Ascending aorta (tissue), 2 donors: ENCODE measurements around the gene MLIP. TPM values are rescaled to one million over a fixed set of nuclear protein-coding genes. Genes with fewer than 3 reads are reported as not detected.

Experiments used
- DNase-seq, 2 donors: peaks; one replicate each; pipeline ENCODE4 v3.0.0-alpha.2; 2019; ENCODE audit warnings: low spot score in 2 of 2
- H3K27ac ChIP-seq, 2 donors: fragments of 200-600 bp; sonication (generic); one replicate each; pipeline ENCODE4 v1.5.1; 2016 to 2017; ENCODE audit warnings: mild to moderate bottlenecking in 1 of 2
- H3K27me3 ChIP-seq: fragments of 200-600 bp; sonication (generic); one replicate; pipeline ENCODE4 v1.5.1; 2017
- H3K36me3 ChIP-seq, 2 donors: fragments of 200-600 bp; sonication (generic); one replicate each; pipeline ENCODE4 v1.5.1; 2016
- H3K4me1 ChIP-seq, 2 donors: fragments of 200-600 bp; sonication (generic); one replicate each; pipeline ENCODE4 v1.5.1; 2016 to 2017; ENCODE audit warnings: mild to moderate bottlenecking in 1 of 2
- H3K4me3 ChIP-seq, 2 donors: fragments of 200-600 bp; sonication (generic); one replicate each; pipeline ENCODE4 v1.5.1; 2016 to 2017; ENCODE audit warnings: mild to moderate bottlenecking in 1 of 2
- H3K9me3 ChIP-seq, 2 donors: fragments of 200-600 bp; sonication (generic); one replicate each; pipeline ENCODE4 v1.5.1; 2016
- intact Hi-C: fragments of 100-400 bp; cut with DNase I; formaldehyde crosslinking; loops from one replicate; pipeline ENCODE4 v1.15.1; 2023
- total RNA-seq: library from RNA; depleted of rRNA; stranded (reverse); fragments of >200 nt; gene quantifications from one replicate; pipeline ENCODE4 v1.1.0, GENCODE V29; 2016
- TF ChIP-seq, protein P1 (sequence below), 3 experiments: fragments of 200-600 bp in 2 of 3; fragments of 450-650 bp in 1 of 3; sonication (generic) in 2 of 3; IDR thresholded peaks; one replicate each; pipeline ENCODE4 v1.5.1; 2016 to 2019; ENCODE audit warnings: antibody characterized with exemption in 3 of 3, mild to moderate bottlenecking in 1 of 3, moderate library complexity in 1 of 3

The MLIP gene
- total RNA-seq, 1 donor from 2014 or later, result not detected

DNA sequence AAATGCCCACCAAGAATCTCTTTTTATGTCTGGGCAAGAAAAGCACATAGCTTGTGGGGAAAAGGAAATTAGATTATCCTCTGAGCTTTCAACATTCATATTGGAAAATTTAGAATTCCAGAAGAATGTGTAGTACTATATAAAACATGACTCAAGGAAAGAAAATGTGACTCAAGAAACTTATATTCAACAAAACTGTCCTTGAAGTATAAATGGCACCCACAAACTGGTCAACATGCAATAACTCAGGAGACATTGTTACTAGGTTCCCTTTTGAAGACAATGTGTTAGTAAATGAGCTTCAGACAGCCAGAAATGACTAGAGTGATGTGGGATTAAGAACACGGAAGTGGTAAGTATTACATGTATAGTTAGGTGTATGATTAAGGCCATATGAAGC lies 170.9 kb downstream of the MLIP start:
- H3K9me3 ChIP-seq, result no peaks in the 10 kb centered on the region
- no peak overlapping the region for H3K27ac ChIP-seq
- H3K4me1 ChIP-seq, result no peaks in the 10 kb centered on the region
- no peak overlapping the region for H3K4me3 ChIP-seq
- no peak for DNase-seq
- no peaks in the 10 kb centered on the region for H3K27me3 ChIP-seq
- H3K36me3 ChIP-seq, result no peaks in the 10 kb centered on the region
- intact Hi-C loops, result no loop called here
- TF ChIP-seq, protein P1, sequence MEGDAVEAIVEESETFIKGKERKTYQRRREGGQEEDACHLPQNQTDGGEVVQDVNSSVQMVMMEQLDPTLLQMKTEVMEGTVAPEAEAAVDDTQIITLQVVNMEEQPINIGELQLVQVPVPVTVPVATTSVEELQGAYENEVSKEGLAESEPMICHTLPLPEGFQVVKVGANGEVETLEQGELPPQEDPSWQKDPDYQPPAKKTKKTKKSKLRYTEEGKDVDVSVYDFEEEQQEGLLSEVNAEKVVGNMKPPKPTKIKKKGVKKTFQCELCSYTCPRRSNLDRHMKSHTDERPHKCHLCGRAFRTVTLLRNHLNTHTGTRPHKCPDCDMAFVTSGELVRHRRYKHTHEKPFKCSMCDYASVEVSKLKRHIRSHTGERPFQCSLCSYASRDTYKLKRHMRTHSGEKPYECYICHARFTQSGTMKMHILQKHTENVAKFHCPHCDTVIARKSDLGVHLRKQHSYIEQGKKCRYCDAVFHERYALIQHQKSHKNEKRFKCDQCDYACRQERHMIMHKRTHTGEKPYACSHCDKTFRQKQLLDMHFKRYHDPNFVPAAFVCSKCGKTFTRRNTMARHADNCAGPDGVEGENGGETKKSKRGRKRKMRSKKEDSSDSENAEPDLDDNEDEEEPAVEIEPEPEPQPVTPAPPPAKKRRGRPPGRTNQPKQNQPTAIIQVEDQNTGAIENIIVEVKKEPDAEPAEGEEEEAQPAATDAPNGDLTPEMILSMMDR (IDR thresholded peaks at IDR 0.05), result no peak

DNA sequence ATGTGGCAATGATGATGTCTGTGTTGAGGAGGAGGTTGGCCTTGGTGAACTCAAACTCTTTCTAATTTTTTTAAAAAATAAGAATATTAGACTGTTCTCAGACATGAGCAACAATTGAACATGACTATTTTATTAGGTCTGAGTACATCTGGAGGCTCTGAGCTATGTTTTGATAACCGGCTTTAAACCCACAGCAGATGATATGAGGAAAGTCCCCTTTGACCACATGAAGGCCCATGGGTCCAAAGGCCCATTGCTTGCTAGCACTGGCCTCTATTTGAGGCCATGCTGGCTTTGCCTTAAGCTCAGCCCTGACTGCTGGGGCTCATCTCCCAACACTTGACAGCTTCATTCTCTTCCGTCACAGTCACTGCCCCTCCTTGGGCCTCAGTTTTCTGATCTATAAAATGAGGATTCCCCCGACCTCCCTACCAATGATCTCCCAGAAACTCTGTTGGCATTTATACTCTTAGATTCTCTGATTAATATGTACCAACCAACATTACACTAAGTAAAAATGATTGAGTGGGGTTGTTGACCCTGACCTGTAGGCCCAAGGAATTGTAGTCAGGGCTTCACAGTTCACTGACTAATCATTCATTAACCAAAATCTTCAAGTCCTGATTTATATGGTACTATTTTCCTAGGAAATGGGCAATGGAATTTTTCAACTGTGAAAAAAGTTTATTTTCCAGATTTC lies 173.1 kb downstream of the MLIP start:
- H3K4me3 ChIP-seq, result no peak overlapping the region
- intact Hi-C loops, result no loop called here
- no peaks in the 10 kb centered on the region for H3K4me1 ChIP-seq
- no peaks in the 10 kb centered on the region for H3K36me3 ChIP-seq
- no peak overlapping the region for H3K27ac ChIP-seq
- TF ChIP-seq, protein P1 (IDR thresholded peaks at IDR 0.05), result no peak
- no peaks in the 10 kb centered on the region for H3K9me3 ChIP-seq
- DNase-seq, result no peak
- H3K27me3 ChIP-seq, result no peaks in the 10 kb centered on the region

DNA sequence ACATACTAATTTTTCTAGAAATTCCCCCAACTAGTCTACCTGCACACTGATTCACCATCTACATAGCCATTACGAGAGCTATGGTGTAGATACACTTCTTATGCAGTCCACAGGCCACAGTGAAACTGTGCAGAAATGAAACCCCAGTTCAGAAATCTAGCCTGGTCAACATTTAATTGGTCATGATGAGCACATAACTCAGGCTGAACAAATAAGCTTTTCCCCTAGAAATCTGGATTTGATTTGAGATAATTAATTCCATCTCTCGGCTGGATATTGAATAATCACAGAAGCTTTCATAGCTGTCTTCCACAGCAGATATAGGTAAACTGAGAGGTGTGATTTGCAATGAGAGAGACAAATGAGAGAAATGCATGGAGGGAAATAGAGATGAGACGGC lies 174.4 kb downstream of the MLIP start:
- no peaks in the 10 kb centered on the region for H3K36me3 ChIP-seq
- TF ChIP-seq, protein P1 (IDR thresholded peaks at IDR 0.05), result no peak
- no peak overlapping the region for H3K4me3 ChIP-seq
- no peaks in the 10 kb centered on the region for H3K9me3 ChIP-seq
- no peaks in the 10 kb centered on the region for H3K4me1 ChIP-seq
- no peaks in the 10 kb centered on the region for H3K27me3 ChIP-seq
- intact Hi-C loops, result no loop called here
- H3K27ac ChIP-seq, result no peak overlapping the region
- DNase-seq, result no peak

DNA sequence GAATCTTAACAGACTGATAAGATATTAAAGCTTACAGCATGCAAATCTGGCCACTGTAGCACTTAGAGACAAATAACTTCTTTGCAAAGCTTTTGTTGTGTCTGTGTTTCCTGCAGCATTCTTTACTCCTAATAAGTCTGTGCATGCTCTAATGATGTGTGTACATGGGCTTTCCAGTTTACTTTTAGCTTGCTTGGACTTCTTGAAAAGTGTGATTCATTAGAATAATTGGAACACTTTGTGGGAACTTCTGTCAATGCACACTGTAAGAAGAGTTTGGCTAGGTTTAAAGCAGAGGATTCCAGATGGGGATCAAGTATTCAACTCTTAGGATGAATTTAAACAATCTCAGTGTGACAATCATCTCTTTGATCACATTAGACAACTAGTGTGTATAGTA lies 174.9 kb downstream of the MLIP start:
- Histone ChIP-seq H3K36me3 (no peaks in the 10 kb centered on the region), H3K9me3 (no peaks in the 10 kb centered on the region), H3K4me3 (no peak overlapping the region), H3K27ac (no peak overlapping the region), H3K27me3 (no peaks in the 10 kb centered on the region), H3K4me1 (no peaks in the 10 kb centered on the region)
- TF ChIP-seq, protein P1 (IDR thresholded peaks at IDR 0.05), result no peak
- no peak for DNase-seq
- intact Hi-C loops, result no loop called here

DNA sequence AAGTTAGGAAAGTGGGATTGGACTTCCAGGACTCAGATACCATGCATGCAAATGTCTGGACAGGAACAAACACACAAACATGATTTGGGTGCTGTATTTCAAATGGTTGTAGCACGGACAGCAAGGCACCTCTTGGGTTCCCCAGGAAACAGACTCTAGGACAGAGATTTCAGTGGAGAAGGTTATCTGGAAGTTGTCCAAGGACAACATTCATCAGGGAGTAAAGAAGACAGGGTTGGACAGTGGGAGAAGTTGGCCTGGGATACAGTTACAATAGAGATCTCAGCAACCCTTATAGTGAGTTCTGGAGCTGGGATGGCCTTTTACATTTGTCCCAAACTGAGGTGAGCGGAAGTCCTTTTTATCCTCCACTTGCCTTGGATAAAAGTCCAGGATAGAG lies 177.2 kb downstream of the MLIP start:
- no peak overlapping the region for H3K4me3 ChIP-seq
- no peak for DNase-seq
- intact Hi-C loops, result no loop called here
- no peaks in the 10 kb centered on the region for H3K27me3 ChIP-seq
- TF ChIP-seq, protein P1 (IDR thresholded peaks at IDR 0.05), result no peak
- H3K27ac ChIP-seq, result no peak overlapping the region
- H3K36me3 ChIP-seq, result no peaks in the 10 kb centered on the region
- H3K9me3 ChIP-seq, result no peaks in the 10 kb centered on the region
- no peaks in the 10 kb centered on the region for H3K4me1 ChIP-seq

DNA sequence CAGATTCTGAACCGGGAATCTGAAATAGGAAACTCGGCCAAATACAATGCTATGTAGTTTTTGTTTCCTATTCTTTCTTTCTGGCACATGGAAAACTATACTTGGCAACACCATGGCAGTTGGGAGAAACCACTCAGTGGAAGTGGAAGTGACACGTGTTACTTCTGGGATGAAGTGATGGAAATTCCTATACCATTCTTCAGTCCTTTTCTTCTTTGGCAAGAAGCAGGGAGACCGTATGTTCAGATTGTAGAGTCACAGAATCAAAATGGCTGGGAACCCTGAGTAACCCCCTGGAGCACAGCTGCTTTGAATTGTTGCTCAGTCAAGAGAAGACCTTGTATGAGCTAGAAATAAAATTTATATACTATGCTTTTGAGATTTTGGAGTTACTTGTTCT lies 178.2 kb downstream of the MLIP start:
- Histone ChIP-seq H3K4me1 (no peaks in the 10 kb centered on the region), H3K4me3 (no peak overlapping the region), H3K9me3 (no peaks in the 10 kb centered on the region), H3K27me3 (no peaks in the 10 kb centered on the region), H3K36me3 (no peaks in the 10 kb centered on the region), H3K27ac (no peak overlapping the region)
- no peak for DNase-seq
- intact Hi-C loops, result no loop called here
- TF ChIP-seq, protein P1 (IDR thresholded peaks at IDR 0.05), result no peak
